HG02884 (cell line): ENCODE data around the gene RPL36AL.
"Not testable (repeated sequence)": the region's sequence is repeated elsewhere in the genome, so short reads cannot be mapped to it uniquely, and the experiment has no call there.

Experiments
- ATAC-seq: cut with Tn5 transposase; IDR thresholded peaks from one replicate; pipeline ENCODE4 v1.9.1; 2021; ENCODE audit warnings: mild to moderate bottlenecking, moderate library complexity; ENCODE audit not compliant: unreplicated experiment

Gene RPL36AL

DNA sequence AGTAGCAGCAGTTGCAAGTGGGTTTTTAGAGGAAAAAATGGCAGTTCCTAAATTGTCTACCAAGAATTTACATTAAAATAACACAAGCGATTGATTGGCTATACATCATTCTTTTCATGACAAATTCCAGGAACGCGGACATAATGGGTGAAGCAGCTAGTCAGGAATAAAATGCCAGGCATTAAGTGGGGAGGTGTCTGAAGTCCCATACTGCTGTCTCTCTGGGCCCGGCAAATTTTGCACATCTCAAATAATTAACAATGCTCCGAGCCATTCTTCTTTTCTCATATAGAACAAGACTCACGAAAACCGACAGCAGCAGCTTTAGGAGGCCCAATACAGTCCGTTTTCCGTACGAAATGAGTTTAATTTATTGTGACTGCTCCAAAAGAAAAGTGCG lies 696 bp downstream of the RPL36AL start:
- ATAC-seq = no peak

DNA sequence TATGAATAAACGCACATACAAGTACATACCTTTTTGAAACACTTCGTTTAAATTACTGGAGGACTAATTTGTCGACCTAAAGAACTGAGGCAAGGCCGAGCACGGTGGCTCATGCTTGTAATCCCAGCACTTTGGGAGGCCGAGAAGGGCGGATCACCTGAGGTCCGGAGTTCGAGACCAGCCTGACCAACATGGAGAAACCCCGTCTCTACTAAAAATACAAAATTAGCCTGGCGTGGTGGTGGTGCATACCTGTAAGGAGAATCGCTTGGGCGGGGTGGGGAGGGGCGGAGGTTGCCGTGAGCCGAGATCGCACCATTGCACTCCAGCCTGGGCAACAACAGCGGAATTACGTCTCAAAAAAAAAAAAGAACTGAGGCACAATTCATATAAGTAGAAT lies 1.2 kb downstream of the RPL36AL start:
- not testable (repeated sequence) for ATAC-seq

DNA sequence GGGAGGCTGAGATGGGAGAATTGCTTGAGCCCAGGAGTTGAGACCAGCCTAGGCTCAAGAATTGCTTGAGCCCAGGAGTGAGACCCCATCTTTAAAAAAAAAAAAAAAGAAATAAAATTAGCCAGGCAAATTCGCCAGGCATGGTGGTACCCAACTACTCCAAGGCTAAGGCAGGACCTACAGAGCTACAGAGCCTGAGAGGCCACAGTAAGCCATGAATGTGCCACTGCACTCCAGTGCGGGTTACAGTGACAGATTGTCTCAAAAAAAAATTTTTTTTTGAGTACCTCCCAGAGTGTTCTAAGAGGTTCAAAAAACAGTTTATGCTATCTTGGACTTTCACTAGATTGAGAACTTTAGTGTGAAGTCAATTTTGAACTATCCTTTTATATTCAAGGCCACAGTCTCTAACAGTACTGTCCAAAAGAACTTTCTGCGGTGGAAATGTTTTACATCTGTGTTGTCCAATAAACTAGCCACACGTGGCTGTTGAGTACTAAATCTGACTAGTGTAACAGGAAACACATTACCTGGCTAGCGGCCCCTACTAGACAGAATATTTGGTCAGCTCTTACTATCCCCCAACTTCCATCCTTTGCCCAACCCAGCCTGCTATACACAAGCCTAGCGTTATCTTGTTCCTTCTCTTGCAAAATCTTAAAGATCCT lies 2.4 kb downstream of the RPL36AL start:
- no peak for ATAC-seq

DNA sequence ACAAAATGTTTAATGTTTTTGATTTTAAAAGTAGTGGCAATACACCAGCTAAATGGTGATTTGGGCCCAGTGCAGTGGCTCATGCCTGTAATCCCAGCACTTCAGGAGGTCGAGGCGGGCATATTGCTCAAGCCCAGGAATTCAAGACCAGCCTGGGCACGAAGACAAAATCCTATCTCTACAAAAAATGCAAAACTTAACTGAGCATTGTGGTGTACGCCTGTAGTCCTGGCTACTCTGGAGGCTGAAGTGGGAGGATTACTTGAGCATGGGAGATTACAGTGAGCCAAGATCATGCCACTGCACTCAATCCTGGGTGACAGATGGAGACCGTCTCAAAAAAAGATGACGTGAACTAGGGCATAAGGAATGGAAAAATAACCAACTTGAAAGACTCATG lies 4.7 kb downstream of the RPL36AL start:
- ATAC-seq = no peak

DNA sequence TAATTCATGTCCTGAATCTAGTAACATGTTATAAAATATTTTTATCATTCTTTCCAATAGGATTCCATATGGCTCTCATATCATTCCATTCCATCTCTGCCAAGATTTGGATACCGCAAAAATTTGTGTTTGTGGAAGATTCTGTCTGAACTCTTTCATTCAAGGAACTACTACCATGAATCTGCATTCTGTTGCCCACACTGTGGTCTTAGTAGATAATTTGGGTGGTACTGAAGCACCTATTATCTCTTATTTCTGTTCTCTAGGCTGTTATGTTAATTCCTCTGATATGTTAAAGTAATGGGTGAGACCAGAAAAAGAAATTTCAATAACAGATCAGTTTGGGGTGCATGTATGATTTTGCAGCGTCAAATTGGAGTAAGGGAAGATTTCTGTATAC lies 6.2 kb downstream of the RPL36AL start:
- no peak for ATAC-seq

DNA sequence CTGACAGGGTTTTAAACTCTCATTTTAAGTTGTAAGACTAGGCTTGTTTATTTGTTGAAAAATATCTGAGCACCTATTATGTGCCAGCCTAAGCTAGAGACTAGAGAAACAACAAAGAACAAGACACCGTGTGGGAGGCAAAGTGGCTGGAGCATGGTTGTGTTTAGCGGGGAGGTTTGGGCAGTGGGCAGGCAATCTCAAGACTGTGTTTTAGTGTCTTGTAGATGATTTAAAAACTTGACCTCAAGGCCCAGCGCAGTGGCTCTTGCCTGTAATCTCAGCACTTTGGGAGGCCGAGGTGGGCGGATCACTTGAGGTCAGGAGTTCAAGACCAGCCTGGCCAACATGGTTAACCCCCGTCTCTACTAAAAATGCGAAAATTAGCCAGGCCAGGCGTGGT lies 7.8 kb downstream of the RPL36AL start:
- ATAC-seq = no peak

DNA sequence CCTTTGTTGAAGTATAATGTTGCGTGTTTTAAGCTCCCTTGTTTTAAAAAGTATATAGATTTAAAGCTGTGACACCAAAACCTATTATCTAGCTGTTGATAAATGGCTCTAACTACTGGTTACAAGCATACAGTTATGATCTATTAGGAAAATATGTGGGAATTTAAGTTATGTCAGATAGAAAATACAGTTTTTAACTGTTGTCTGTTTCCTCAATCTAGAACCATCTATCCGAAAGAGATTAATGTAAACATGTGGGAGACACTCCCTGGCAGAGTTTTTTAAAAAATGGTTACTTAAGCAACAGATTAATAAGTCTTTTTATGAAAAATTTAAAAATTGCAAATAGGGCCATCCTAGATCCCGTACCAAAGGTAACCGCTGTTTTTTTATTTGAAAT lies 8.2 kb downstream of the RPL36AL start:
- ATAC-seq = no peak

DNA sequence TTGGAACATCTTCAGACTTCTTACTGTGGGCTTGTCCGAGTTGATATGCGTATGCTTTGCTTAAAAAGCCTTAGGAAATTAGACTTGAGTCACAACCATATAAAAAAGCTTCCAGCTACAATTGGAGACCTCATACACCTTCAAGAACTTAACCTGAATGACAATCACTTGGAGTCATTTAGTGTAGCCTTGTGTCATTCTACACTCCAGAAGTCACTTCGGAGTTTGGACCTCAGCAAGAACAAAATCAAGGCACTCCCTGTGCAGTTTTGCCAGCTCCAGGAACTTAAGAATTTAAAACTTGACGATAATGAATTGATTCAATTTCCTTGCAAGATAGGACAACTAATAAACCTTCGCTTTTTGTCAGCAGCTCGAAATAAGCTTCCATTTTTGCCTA lies 12.8 kb downstream of the RPL36AL start:
- no peak for ATAC-seq

DNA sequence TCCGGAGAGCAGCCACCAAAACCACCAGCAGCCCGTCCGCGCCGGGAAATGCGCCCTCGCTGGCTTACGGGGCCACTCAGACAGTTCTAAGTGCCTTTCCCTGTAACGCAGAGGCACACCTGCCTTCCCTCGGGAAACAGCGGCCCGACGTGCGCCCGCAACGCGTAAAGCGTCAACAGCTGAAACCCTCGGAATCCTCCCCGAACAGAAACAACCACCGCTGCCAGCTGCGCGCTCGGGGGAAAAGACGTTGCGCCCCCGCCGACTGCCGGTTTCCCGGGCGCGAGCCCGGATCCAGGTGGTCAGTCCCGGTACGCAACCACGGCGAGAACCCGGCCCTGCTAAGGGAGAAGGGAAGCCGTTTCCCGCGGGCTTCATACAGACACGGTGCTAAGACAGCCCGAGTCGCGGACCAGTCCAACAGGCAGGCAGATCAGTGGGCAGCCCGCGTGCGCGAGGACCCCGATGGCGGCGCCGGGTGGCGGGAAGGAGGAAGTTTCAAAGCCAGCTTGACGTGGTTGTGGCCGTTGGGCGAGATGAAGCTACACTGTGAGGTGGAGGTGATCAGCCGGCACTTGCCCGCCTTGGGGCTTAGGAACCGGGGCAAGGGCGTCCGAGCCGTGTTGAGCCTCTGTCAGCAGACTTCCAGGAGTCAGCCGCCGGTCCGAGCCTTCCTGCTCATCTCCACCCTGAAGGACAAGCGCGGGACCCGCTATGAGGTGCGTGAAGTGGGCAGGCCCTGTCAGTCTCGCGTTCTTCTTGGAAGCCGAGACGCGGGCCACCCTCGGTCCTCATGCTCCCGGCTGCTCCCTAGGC lies 21.7 kb downstream of the RPL36AL start, which contains the start of gene LRR1:
Gene LRR1, plus strand, starts transcription at position 456 of the 816 bp plus-strand sequence. Its CDS starts 81 bp downstream, at position 537.
- peak; percentile 40 for ATAC-seq

DNA sequence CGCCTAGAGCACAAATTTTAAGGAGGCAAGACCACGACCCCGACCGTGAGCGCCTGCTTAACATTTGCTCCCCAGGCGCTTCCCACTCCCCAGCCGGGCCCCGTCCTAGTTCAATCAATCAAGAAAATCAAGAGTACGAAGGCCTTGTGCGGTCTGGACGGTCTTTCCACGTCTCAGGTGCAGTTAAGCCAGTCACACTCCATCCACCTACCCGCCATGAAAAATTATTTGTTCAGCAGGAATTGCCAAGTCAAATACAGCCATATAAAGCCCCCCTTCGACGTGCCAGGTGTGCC lies 22.3 kb downstream of the RPL36AL start:
- ATAC-seq = no peak

DNA sequence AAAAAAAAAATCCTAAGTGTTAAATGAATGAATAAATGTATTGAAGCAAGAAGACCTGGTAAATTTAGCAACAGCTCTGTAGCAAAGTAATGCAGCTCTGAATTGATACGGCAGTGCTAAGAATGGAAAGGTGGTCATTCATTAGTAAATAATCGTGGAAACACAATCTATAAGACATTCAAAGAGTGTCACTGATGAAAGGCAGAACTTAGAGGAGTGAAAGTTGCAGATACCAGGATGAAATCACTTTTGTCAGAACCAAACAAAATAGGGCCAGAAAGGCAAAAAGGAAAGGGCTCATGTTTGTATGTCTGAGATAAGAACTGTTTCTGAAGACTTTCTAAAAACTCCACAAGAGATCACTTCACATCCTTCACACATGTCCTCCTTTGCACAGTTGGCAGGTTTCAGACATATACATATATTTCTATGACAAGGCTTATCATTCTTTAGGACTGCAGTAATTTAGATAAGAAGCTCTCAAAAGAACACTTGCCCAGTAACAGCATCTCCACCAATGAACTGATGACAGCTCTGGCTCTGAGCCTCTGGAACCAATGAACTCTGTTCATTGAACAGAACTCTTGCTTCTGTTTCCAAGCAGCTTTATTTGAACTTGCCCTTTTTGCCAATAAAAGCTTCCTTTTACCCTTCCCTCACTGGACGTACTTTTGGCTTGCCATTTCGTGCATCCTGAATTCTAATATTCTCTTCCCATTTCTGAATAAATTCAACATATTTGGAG lies 25.9 kb downstream of the RPL36AL start:
- no peak for ATAC-seq

DNA sequence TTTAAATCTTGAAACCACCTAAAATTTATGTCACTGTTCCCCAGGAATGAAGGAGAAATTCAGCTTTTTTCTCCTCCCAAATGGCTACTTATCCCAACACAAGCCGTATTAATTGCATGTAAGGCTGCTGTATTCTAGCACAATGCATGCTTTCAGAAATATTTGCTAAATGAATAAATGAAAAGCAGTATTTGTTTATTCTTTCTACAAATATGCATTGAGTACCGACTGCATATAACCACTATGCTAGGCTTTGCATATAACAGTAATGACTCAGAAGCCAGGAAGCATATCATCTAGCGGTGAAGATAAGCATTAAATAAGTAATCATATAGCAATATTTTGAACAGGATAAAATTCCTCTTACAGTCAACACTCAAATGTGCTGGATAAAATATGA lies 27.4 kb downstream of the RPL36AL start:
- no peak for ATAC-seq

DNA sequence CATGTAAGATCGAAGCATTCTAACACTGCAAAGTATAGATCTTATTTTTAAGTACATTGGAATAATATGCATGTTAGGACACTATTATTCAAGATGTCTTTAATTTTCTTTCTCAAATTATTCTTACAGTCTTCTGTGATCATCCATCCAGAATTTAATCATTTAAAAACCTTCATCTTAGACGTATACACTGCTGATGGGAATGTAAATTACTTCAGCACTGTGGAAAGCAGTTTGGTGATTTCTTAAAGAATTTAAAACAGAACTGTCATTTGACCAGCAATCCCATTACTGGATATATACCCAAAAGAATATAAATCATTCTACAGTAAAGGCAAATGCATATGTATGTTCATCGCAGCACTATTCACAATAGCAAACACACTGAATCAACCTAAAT lies 31.0 kb downstream of the RPL36AL start:
- no peak for ATAC-seq

DNA sequence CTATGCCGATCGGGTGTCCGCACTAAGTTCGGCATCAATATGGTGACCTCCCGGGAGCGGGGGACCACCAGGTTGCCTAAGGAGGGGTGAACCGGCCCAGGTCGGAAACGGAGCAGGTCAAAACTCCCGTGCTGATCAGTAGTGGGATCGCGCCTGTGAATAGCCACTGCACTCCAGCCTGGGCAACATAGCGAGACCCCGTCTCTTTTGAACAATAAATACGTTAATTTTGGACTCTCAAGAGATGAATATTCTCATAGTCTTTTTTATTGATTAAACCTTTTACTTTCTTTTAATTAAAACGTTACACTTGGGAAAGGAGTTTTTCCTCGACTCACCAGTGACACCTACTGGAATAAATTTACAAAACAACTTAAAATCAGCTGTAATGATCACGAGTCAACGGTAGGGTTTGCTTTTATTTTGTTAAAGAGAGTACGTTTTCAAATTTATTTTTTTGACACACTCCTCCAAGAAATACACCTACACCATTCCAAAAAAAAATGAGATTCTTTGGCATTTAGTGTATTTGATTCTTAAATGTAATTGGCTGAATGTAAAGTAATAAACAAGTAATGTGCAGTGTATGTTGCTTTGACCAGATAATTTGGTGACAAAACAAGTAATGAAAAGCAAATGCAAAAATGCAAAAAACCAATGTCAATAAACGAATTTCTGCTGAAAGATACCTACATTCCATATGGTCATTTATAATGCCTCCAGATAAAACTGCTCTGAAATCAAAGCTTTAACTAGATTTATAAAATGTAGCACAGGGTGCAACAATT lies 33.6 kb downstream of the RPL36AL start:
- ATAC-seq = peak; percentile 17

DNA sequence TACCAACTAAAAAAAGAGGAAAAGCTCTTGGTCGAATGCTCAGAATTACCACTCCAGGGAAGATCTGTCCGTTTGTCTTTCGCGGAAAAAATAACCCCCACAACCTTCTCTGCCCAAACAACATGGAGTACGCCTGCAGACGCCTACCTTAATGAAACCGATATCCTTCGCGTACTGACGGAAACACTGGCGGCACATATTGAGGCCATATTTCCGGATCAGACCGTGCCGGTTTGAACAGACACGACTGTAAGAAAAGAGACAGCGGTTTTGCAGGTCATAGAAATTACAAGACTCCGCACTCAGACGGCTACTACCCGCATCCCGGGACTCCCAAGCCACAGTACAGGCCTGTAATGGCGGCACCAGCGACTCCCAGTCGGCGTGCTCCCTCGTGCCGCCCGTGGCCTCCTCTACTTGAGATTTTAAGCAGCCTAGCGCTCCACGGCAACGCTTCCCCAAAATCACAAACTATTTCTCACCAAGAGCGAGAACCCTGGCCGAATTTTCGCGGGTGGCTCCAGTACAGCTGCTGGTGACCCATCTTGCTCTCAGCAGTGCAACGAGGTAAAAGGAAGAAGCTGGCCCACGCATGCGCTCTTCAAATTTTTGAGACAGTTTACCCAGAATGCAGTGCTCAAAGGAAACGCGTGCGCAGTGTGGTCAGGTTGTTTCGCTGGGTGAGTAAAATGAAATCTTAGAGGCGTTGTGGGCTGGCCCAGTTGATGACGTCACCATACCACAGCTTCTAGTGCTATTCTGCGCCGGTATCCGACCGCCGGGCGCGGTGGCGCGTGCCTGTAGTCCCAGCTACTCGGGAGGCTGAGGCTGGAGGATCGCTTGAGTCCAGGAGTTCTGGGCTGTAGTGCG lies 34.4 kb downstream of the RPL36AL start, which contains the start of gene RPS29:
Gene RPS29, minus strand, starts transcription at position 578 of the 870 bp plus-strand sequence. Its CDS starts 34 bp downstream, at position 544.
- ATAC-seq = peak; percentile 84

DNA sequence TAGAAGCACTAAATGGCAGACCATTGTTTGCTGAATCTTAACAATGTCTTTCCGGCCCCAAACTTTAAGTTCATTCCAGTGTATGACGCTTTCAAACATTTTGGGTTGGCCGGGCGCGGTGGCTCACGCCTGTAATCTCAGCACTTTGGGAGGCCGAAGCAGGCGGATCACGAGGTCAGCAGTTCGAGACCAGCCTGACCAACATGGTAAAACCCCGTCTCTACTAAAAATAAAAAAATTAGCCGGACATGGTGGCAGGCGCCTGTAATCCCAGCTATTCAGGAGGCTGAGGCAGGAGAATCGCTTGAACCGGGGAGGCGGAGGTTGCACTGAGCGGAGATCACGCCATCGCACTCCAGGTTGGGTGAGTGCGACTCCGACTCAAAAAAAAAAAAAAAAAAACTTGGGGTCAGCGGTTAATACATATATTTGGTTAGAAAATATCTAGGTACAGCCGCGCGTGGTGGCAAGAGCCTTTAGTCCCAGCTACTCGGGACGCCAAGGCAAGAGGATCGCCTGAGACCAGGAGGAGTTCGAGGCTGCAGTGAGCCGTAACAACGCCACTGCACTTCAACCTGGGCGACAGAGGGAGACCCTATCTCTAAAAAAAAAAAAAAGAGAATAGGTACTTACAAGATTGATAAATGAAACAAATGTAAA lies 35.3 kb downstream of the RPL36AL start:
- ATAC-seq = not testable (repeated sequence)

DNA sequence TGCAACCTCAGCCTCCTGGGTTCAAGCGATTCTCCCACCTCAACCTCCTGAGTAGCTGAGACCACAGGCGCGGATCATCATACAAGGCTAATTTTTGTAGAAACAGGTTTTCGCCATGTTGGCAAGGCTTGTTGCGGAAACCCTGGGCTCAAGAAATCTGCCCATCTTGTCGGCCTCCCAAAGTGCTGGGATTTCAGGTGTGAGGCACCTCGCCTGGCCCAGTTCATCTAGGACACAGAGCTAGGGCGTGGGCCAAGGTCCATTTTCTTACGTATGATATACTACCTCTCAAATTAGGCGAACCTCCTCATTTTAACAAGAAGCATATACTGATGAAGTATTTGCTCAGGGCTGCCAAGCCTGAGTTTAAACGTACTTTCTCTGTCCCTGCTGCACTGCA lies 36.4 kb downstream of the RPL36AL start:
- ATAC-seq = no peak

DNA sequence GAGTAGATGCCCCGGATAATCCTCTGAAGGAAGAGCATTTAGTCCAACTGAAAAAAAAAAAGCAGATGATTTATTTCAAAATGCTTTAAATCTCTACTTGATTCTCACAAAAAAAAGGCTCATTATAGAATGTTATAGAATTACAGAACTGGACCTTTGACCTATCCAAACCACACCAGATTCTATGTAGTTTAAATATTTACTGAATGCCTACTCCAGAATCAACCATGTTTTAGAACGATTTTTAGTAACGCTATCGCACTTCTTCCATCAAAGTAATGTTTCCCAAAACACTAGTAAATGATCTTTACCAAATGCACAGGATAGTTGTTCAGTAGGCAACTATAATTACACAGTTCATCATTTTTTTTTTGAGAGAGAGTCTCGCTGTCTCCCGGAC lies 36.8 kb downstream of the RPL36AL start:
- no peak for ATAC-seq
